HK-2 (cell line): ENCODE results near the gene ACYP2.
"Not testable (repeated sequence)": the region's sequence is repeated elsewhere in the genome, so short reads cannot be mapped to it uniquely, and the experiment has no call there.

Experiments used
- DNase-seq: peaks from one replicate; pipeline ENCODE4 v3.0.0-alpha.2; 2018; ENCODE audit not compliant: unreplicated experiment

Gene ACYP2

GRCh38 chr2:54099370-54099769 lies 16.0 kb upstream of the ACYP2 start:
- DNase-seq: no peak

- no peak for DNase-seq
Observed at GRCh38 chr2:54099829-54100585, 15.4 kb upstream of the ACYP2 start.

- DNase-seq: no peak
Observed at GRCh38 chr2:54100772-54101171, 14.6 kb upstream of the ACYP2 start.

- peak; percentile 58 for DNase-seq
Observed at GRCh38 chr2:54103454-54104314, 11.7 kb upstream of the ACYP2 start.

GRCh38 chr2:54106631-54107454 lies 8.6 kb upstream of the ACYP2 start:
- DNase-seq: no peak

- DNase-seq: no peak
Observed at GRCh38 chr2:54107455-54107764, 8.0 kb upstream of the ACYP2 start.

- no peak for DNase-seq
Observed at GRCh38 chr2:54107903-54108615, 7.4 kb upstream of the ACYP2 start.

GRCh38 chr2:54109848-54110247 lies 5.6 kb upstream of the ACYP2 start:
- DNase-seq: no peak

- DNase-seq: not testable (repeated sequence)
Observed at GRCh38 chr2:54114479-54114878, 936 bp upstream of the ACYP2 start.

- DNase-seq: no peak
Observed at GRCh38 chr2:54114936-54115283, 505 bp upstream of the ACYP2 start.

GRCh38 chr2:54116598-54116997 lies 1.2 kb downstream of the ACYP2 start:
- DNase-seq: not testable (repeated sequence)

- no peak for DNase-seq
Observed at GRCh38 chr2:54120950-54121349, 5.5 kb downstream of the ACYP2 start.

GRCh38 chr2:54122171-54122935 lies 6.9 kb downstream of the ACYP2 start:
- DNase-seq: no peak

GRCh38 chr2:54122939-54123338 lies 7.5 kb downstream of the ACYP2 start:
- DNase-seq: peak; percentile 17

GRCh38 chr2:54127174-54127573 lies 11.8 kb downstream of the ACYP2 start:
- DNase-seq: not testable (repeated sequence)

GRCh38 chr2:54133056-54133455 lies 17.6 kb downstream of the ACYP2 start:
- no peak for DNase-seq

GRCh38 chr2:54139210-54139609 lies 23.8 kb downstream of the ACYP2 start:
- DNase-seq: no peak

- DNase-seq: no peak
Observed at GRCh38 chr2:54143780-54144179, 28.4 kb downstream of the ACYP2 start.

- DNase-seq: no peak
Observed at GRCh38 chr2:54148391-54148790, 33.0 kb downstream of the ACYP2 start.

GRCh38 chr2:54149638-54150441 lies 34.4 kb downstream of the ACYP2 start:
- no peak for DNase-seq
